ENCODE data around the gene BMP10.

The BMP10 gene

GRCh38 chr2:68913359-68913758, 42.2 kb upstream of the BMP10 start:
- Histone ChIP-seq H3K27me3 (ENCODE audit: insufficient read depth, low read length, poor library complexity, severe bottlenecking) (no peaks in the 10 kb centered on the region), H2AFZ (ENCODE audit: low read length) (no peak overlapping the region), H3K9me2 (replicated peaks; ENCODE audit: low read depth, low read length) (no peaks in the 10 kb centered on the region), H3F3A (ENCODE audit: low read depth) (no peaks in the 10 kb centered on the region), H3K9ac (ENCODE audit: low read depth, low read length, poor library complexity, severe bottlenecking) (peak overlapping the region; percentile 54), H3K4me1 (ENCODE audit: insufficient read depth, low read length, poor library complexity, severe bottlenecking) (peaks cover 72% of the 10 kb centered on the region), H3K4me2 (ENCODE audit: low read depth, low read length, poor library complexity, severe bottlenecking) (peak overlapping the region; percentile 36), H3K79me2 (ENCODE audit: insufficient read depth, low read length) (no peaks in the 10 kb centered on the region), H3K9me3 (ENCODE audit: insufficient read depth, low read depth, low read length) (no peaks in the 10 kb centered on the region), H3K4me3 (ENCODE audit: low read length, poor library complexity, severe bottlenecking) (no peak overlapping the region), H3K36me3 (ENCODE audit: insufficient read depth, low read length) (no peaks in the 10 kb centered on the region), H4K20me1 (ENCODE audit: insufficient read depth, low read length, poor library complexity, severe bottlenecking) (no peaks in the 10 kb centered on the region)
- TF ChIP-seq CTCF (conservative IDR thresholded peaks at IDR 0.05; ENCODE audit: low read length), result no peak

- Histone ChIP-seq H3K4me1 (ENCODE audit: insufficient read depth, low read length, poor library complexity, severe bottlenecking) (peaks cover 78% of the 10 kb centered on the region), H2AFZ (ENCODE audit: low read length) (no peak overlapping the region), H3K9me2 (replicated peaks; ENCODE audit: low read depth, low read length) (no peaks in the 10 kb centered on the region), H3K4me2 (ENCODE audit: low read depth, low read length, poor library complexity, severe bottlenecking) (peak overlapping the region; percentile 36), H4K20me1 (ENCODE audit: insufficient read depth, low read length, poor library complexity, severe bottlenecking) (no peaks in the 10 kb centered on the region), H3K9me3 (ENCODE audit: insufficient read depth, low read depth, low read length) (no peaks in the 10 kb centered on the region), H3K4me3 (ENCODE audit: low read length, poor library complexity, severe bottlenecking) (no peak overlapping the region), H3K36me3 (ENCODE audit: insufficient read depth, low read length) (no peaks in the 10 kb centered on the region), H3K27me3 (ENCODE audit: insufficient read depth, low read length, poor library complexity, severe bottlenecking) (no peaks in the 10 kb centered on the region), H3F3A (ENCODE audit: low read depth) (no peaks in the 10 kb centered on the region), H3K9ac (ENCODE audit: low read depth, low read length, poor library complexity, severe bottlenecking) (peak overlapping the region; percentile 54), H3K79me2 (ENCODE audit: insufficient read depth, low read length) (no peaks in the 10 kb centered on the region)
- TF ChIP-seq CTCF (conservative IDR thresholded peaks at IDR 0.05; ENCODE audit: low read length) (no peak; the same call in 1 of the 2 replicates), EZH2phosphoT487 (IDR thresholded peaks at IDR 0.05; ENCODE audit: borderline replicate concordance) (no peak)
Observed at GRCh38 chr2:68912732-68913131, 41.5 kb upstream of the BMP10 start.

- Histone ChIP-seq H3K79me2 (ENCODE audit: insufficient read depth, low read length) (no peaks in the 10 kb centered on the region), H3K4me2 (ENCODE audit: low read depth, low read length, poor library complexity, severe bottlenecking) (peak overlapping the region; percentile 36), H3K36me3 (ENCODE audit: insufficient read depth, low read length) (no peaks in the 10 kb centered on the region), H3K9ac (ENCODE audit: low read depth, low read length, poor library complexity, severe bottlenecking) (peak overlapping the region; percentile 54), H3K4me1 (ENCODE audit: insufficient read depth, low read length, poor library complexity, severe bottlenecking) (peaks cover 84% of the 10 kb centered on the region), H4K20me1 (ENCODE audit: insufficient read depth, low read length, poor library complexity, severe bottlenecking) (no peaks in the 10 kb centered on the region), H3K27me3 (ENCODE audit: insufficient read depth, low read length, poor library complexity, severe bottlenecking) (no peaks in the 10 kb centered on the region), H3K4me3 (ENCODE audit: low read length, poor library complexity, severe bottlenecking) (no peak overlapping the region), H3F3A (ENCODE audit: low read depth) (peaks cover 4% of the 10 kb centered on the region; the same call in 1 of the 2 replicates), H2AFZ (ENCODE audit: low read length) (no peak overlapping the region), H3K9me3 (ENCODE audit: insufficient read depth, low read depth, low read length) (no peaks in the 10 kb centered on the region), H3K9me2 (replicated peaks; ENCODE audit: low read depth, low read length) (no peaks in the 10 kb centered on the region)
- TF ChIP-seq CTCF (conservative IDR thresholded peaks at IDR 0.05; ENCODE audit: low read length), result peak; percentile 5; the same call in 1 of the 2 replicates
- TF ChIP-seq EZH2phosphoT487 (IDR thresholded peaks at IDR 0.05; ENCODE audit: borderline replicate concordance), result no peak
Observed at GRCh38 chr2:68912111-68912510, 40.9 kb upstream of the BMP10 start.
